Nephron (organoid): Measurements from ENCODE around the gene MRPL51.

Experiments used
- H3K27ac Mint-ChIP-seq, 3 experiments: 2 replicates each; pipeline ENCODE4 v1.8.0; 2020; ENCODE audit warnings: mixed read lengths in 3 of 3, mild to moderate bottlenecking in 2 of 3, moderate library complexity in 1 of 3
- H3K27me3 Mint-ChIP-seq: 2 replicates; pipeline ENCODE4 v1.8.0; 2021; ENCODE audit warnings: low read depth, mild to moderate bottlenecking, moderate library complexity, mixed read lengths
- H3K36me3 Mint-ChIP-seq: 2 replicates; pipeline ENCODE4 v1.8.0; 2020; ENCODE audit warnings: low read depth, mixed read lengths
- H3K4me1 Mint-ChIP-seq: 2 replicates; pipeline ENCODE4 v1.8.0; 2020; ENCODE audit warnings: mixed read lengths
- H3K4me3 Mint-ChIP-seq, 3 experiments: 2 replicates each; pipeline ENCODE4 v1.8.0; 2020; ENCODE audit warnings: mild to moderate bottlenecking in 3 of 3, mixed read lengths in 3 of 3, moderate library complexity in 2 of 3
- H3K9me3 Mint-ChIP-seq: 2 replicates; pipeline ENCODE4 v1.8.0; 2020; ENCODE audit warnings: mixed read lengths
- CTCF ChIP-seq, 3 experiments: fragments of 200-600 bp; sonication (generic); IDR thresholded peaks; one replicate each; pipeline ENCODE4 v1.5.0; 2021; ENCODE audit warnings: antibody characterized with exemption in 3 of 3; ENCODE audit not compliant: unreplicated experiment in 3 of 3

The MRPL51 gene

GRCh38 chr12:6443361-6443983 lies 49.6 kb downstream of the MRPL51 start:
- H3K9me3 Mint-ChIP-seq = no peaks in the 10 kb centered on the region
- H3K27ac Mint-ChIP-seq = no peak overlapping the region
- H3K4me3 Mint-ChIP-seq = no peak overlapping the region
- no peaks in the 10 kb centered on the region for H3K27me3 Mint-ChIP-seq
- H3K4me1 Mint-ChIP-seq = peaks cover 12% of the 10 kb centered on the region
- no peaks in the 10 kb centered on the region for H3K36me3 Mint-ChIP-seq
- TF ChIP-seq CTCF (IDR thresholded peaks at IDR 0.05; ENCODE audit: unreplicated experiment in 3 of 3) = no peak

DNA sequence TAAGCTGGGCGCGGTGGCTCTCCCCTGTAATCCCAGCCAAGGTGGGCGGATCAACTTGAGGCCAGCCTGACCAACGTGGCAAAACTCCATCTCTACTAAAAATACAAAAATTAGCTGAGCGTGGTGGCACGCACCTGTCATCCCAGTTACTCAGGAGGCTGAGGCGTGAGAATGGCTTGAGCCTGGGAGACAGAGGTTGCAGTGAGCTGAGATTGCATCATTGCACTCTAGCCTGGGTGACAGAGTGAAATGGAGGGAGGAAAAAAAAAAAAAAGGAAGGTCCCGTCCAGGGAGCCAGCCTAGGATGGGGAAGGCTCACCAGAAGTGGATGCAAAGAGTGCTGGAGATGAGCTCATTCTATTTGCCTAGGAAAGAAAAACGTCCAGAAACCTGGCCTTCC lies 50.2 kb downstream of the MRPL51 start:
- Mint-ChIP-seq H3K27me3 (no peaks in the 10 kb centered on the region), H3K4me1 (peaks cover 14% of the 10 kb centered on the region), H3K9me3 (no peaks in the 10 kb centered on the region), H3K27ac (no peak overlapping the region), H3K36me3 (no peaks in the 10 kb centered on the region), H3K4me3 (no peak overlapping the region)
- no peak for TF ChIP-seq CTCF (IDR thresholded peaks at IDR 0.05; ENCODE audit: unreplicated experiment in 3 of 3)
